Activated CD4-positive, alpha-beta T cell treated with anti-CD3 and anti-CD28 coated beads for 4 hours (primary cell): ENCODE data around the gene LGALS9B.
"Not testable (repeated sequence)": the region's sequence is repeated elsewhere in the genome, so short reads cannot be mapped to it uniquely, and the experiment has no call there.

Experiments
- DNase-seq, 2 donors: peaks; one replicate each; pipeline ENCODE4 v3.0.0-alpha.2; 2020

Gene LGALS9B

GRCh38 chr17:20467447-20467846, at the start of gene LGALS9B:
Gene LGALS9B, minus strand, starts transcription at chr17:20467539. Its CDS starts 69 bp downstream, at chr17:20467470.
- DNase-seq, result not testable (repeated sequence)

DNA sequence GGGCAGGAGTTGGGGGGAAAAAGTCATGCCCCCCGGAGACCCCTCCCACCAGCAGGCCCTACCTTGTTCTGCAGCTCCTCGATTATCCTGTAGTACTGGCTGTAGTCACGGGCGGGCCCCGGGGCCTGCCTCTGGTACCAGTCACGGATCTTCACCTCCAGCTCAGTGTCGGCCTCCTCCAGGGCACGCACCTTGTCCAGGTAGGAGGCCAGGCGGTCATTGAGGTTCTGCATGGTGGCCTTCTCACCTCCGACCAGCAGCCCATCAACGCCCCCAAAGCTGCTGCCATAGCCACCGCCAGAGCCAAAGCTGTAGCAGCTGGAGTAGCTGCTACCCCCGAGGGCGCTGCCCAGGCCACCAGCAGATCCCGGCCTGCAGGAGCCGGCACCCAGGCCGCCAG, 49.6 kb upstream of the LGALS9B start:
- DNase-seq, result not testable (repeated sequence)

DNA sequence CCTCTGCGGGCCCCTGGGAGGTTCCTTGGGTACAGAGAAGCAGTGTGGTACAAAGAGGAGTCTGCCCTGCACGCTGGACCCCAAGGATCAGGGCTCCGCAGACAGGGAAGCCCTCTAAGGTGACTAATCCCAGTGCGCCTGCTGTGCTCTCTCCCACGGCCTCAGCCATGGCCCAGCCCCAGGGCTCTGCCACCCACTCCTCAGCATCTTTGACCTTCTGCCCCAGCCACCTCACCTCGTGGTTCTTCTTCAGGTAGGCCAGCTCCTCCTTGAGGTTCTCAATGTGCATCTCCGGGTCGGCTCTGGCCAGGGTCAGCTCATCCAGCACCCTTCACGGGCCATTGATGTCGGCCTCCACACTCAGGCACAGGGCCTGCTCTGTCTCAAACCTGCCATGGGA, 47.8 kb upstream of the LGALS9B start:
- not testable (repeated sequence) for DNase-seq

- DNase-seq, result not testable (repeated sequence)
Measured at GRCh38 chr17:20513539-20513938, 46.2 kb upstream of the LGALS9B start.

- not testable (repeated sequence) for DNase-seq
Measured at GRCh38 chr17:20512378-20512777, 45.0 kb upstream of the LGALS9B start.

GRCh38 chr17:20511778-20512177, 44.4 kb upstream of the LGALS9B start:
- DNase-seq, result not testable (repeated sequence)

DNA sequence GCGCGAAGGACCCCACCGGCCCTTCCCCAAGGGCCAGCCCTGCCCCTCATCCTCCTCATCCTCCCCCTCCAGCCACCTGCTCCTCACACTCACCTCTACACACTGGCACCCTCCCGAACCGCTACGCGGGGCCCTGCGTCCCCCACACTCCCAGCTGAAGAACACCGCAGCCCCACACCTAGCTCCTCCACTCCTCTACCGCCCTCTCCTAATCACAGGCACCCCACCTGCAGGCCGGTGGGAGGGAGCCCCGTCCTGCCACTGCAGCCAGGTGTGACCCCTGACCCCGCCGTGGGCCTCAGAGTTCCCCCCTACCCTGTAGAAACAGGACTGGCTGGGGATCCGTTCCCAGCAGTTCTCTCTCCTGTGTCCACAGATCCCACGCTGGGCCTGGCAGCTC, 38.0 kb upstream of the LGALS9B start:
- DNase-seq, result not testable (repeated sequence)

- not testable (repeated sequence) for DNase-seq
Measured at GRCh38 chr17:20504388-20505066, 37.2 kb upstream of the LGALS9B start.

DNA sequence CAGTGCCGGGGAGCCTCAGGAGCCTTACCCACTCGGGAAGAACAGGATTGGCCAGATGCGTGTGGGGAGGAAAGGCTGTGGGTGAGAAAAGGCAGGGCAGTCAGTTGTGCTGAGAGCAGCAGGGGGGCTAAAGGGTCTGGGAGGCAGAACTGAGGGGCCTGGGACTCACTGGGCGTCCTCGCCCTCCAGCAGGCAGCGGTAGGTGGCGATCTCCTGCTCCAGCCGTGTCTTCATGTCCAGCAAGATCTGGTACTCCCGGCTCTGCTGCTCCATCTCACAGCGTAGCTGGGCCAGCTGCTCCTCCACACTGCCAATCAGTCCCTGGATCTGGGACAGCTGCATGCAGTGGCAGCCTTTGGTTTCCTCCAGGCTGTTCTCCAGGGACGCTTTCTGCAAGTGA, 34.6 kb upstream of the LGALS9B start:
- not testable (repeated sequence) for DNase-seq

DNA sequence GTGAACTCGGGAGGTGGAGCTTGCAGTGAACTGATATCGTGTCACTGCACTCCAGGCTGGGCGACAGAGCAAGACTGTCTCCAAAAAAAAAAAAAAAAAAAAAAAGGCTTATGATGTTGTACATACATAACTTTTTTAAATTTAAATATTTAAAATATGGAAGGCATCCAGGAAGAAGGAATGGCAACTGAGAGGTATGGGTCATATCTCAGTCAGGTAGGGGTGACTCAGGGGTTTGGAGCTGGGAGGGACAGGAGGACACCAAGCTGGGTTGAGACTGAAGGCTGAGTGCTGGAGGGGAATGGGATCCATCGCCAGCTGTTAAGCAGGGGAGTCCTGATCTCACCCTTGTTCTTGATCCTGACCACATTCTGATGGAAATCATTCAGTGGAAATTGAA, 33.0 kb upstream of the LGALS9B start:
- not testable (repeated sequence) for DNase-seq

- DNase-seq, result not testable (repeated sequence)
Measured at GRCh38 chr17:20495420-20495819, 28.1 kb upstream of the LGALS9B start.

GRCh38 chr17:20494735-20495134, 27.4 kb upstream of the LGALS9B start:
- not testable (repeated sequence) for DNase-seq

- DNase-seq, result not testable (repeated sequence)
Measured at GRCh38 chr17:20494147-20494546, 26.8 kb upstream of the LGALS9B start.

GRCh38 chr17:20492971-20493370, 25.6 kb upstream of the LGALS9B start:
- not testable (repeated sequence) for DNase-seq

DNA sequence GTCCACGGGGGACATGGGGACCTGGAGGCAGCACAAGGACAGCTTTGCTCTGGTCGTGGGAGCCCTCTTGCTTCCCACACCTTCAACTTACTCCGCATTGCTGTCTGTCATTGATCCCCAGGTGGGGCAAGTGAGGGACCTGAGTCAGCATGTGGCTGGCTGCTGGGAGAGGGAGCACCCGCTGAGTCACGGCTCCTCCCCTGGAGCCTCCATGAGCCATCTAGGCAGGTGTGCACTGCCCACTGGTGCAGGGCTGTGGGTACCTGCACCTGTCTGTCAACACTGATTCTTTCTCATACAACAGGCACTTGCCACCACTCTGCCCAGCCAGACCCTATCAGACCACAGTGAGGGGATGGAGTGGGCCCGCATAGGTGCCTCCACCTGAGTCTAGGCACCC, 24.8 kb upstream of the LGALS9B start:
- DNase-seq, result not testable (repeated sequence)

DNA sequence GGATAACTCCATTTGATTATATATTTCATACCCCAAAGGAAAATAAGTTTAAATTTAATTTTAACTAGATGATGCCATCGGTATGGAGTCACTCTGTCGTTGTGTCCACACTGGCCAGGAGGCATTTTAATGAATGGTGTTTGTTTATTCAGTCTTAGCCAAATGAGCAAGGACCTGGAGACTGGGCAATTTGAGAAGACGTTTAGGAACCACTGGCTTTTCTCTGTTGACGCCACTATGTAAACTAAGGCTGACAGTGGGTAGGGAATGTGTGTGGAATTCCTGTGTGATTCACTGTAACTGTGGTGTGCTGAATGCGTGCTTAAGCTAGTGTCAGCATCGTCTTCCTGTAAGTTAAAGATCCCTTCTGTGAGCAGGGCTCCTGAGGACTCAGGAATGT, 17.6 kb upstream of the LGALS9B start:
- DNase-seq, result not testable (repeated sequence)

GRCh38 chr17:20479889-20480591, 12.7 kb upstream of the LGALS9B start:
- not testable (repeated sequence) for DNase-seq

DNA sequence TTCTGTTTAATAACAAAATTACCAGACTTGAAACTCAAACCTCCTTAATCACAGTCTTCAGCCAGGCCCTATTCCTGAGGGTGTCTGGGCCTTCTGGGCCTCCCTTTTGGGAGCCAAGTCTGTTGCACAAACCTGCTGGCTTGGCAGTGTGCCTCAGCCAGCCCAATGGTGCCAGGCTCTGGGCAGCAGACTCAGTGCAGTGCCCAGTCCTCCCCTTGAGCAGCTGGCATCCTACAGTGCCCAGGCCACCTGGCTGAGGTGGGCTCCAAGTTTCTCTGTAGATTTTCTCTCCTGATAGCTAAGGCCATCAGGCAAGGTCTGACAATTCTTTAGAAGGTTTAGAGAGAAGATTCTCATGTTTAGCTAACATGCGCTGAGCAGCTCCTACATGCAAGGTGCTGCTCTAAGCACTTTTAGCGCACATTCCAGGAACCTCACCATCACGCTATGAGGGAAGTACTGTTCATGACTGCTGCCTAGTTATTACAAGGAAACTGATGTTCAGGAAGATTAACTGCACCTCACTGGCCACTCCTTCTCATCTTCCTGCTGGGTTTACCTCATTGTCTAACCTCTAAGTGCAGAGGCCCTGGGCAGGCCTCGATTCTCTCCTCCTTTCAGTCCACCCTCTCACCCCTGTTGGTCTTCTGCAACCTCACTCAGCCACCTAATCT, 10.2 kb upstream of the LGALS9B start:
- DNase-seq, result not testable (repeated sequence)

GRCh38 chr17:20475137-20475831, 7.9 kb upstream of the LGALS9B start:
- not testable (repeated sequence) for DNase-seq

- DNase-seq, result not testable (repeated sequence)
Measured at GRCh38 chr17:20474081-20474480, 6.7 kb upstream of the LGALS9B start.

- DNase-seq, result not testable (repeated sequence)
Measured at GRCh38 chr17:20469946-20470345, 2.6 kb upstream of the LGALS9B start.

DNA sequence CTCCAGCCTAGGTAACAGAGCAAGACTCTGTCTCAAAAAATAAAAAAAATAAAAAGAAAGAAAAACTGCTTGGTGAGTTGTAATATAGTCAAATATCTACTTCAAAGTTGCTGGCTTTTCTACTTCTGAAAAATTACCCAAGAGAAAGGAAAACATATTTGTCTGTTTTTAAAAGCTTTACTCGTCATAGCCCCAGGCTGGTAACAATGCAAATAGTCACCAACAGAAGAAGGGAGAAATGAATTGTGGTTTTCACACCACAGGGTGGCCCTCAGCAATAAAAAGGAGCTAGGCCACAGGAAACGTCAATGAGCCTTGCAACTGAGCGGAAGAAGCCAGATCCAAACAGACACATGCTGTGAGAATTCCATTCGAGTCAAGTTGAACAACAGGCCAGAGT, 1.8 kb upstream of the LGALS9B start:
- not testable (repeated sequence) for DNase-seq

- not testable (repeated sequence) for DNase-seq
Measured at GRCh38 chr17:20466999-20467398, 340 bp downstream of the LGALS9B start.
